GM12878 (cell line): Measurements from ENCODE around the gene KRI1. TPM values are rescaled to one million over a fixed set of nuclear protein-coding genes. Genes with fewer than 3 reads are reported as not detected.

ENCODE experiments used
- ATAC-seq: fragments of 200-7000 bp; cut with Tn5 transposase; 3 replicates; pipeline ENCODE4 v1.9.1; 2020; ENCODE audit warnings: mild to moderate bottlenecking, moderate library complexity
- BruUV-seq: library from RNA; stranded (reverse); fragments of 400-500 nt; replicated peaks from 2 replicates; lab custom pipeline; 2021; lab: Mats Ljungman, UMichigan
- CTCF ChIA-PET: fragments of 300-600 bp; sonication (Branson Sonifier 250); formaldehyde crosslinking; extraction: SDS; loops from one replicate; lab custom pipeline; 2021; ENCODE audit warnings: inconsistent platforms; lab: Yijun Ruan, JAX
- POLR2A ChIA-PET: fragments of 350-600 bp; formaldehyde crosslinking; extraction: SDS; loops from one replicate; lab custom pipeline; 2021; ENCODE audit warnings: inconsistent platforms; lab: Charles Lee
- RAD21 ChIA-PET: fragments of 300-600 bp; sonication (Branson Sonifier 250); formaldehyde crosslinking; loops from one replicate; lab custom pipeline; 2023; ENCODE audit warnings: antibody characterized with exemption; ENCODE audit not compliant: unreplicated experiment; lab: Charles Lee
- SMC1A ChIA-PET: fragments of 300-600 bp; sonication (Branson Sonifier 250); formaldehyde crosslinking; loops from one replicate; lab custom pipeline; 2023; ENCODE audit not compliant: unreplicated experiment, uncharacterized antibody; lab: Charles Lee
- DNase-seq: peaks from one replicate; pipeline ENCODE4 v3.0.0-alpha.2; 2011; ENCODE audit warnings: low read depth, low spot score
- FAIRE-seq: peaks from 3 replicates; lab custom pipeline; 2011; peaks lifted over from hg19 to GRCh38; lab: Jason Lieb, UNC
- H2AFZ ChIP-seq: 2 replicates; pipeline ENCODE4 v1.6.0; 2011; ENCODE audit warnings: low read depth, low read length, control low read depth; ENCODE audit not compliant: control insufficient read depth
- H3K27ac ChIP-seq: 2 replicates; pipeline ENCODE4 v1.5.1; 2011; ENCODE audit warnings: control low read depth; ENCODE audit not compliant: control insufficient read depth, insufficient read depth
- H3K27me3 ChIP-seq, 2 experiments: replicated peaks in 1 of 2; 2 replicates each; pipeline versions ENCODE4 v1.6.0 to v1.6.1; 2011; ENCODE audit warnings: low read length in 1 of 2; ENCODE audit not compliant: control insufficient read depth in 2 of 2, insufficient read depth in 2 of 2
- H3K36me3 ChIP-seq, 2 experiments: 2 replicates each; pipeline ENCODE4 v1.5.1; 2011; ENCODE audit warnings: low read length in 1 of 2; ENCODE audit not compliant: control insufficient read depth in 2 of 2, insufficient read depth in 2 of 2
- H3K4me1 ChIP-seq: 2 replicates; pipeline ENCODE4 v1.6.1; 2011; ENCODE audit warnings: mild to moderate bottlenecking, low read length, moderate library complexity, mixed read lengths; ENCODE audit not compliant: control insufficient read depth, insufficient read depth
- H3K4me2 ChIP-seq: 2 replicates; pipeline ENCODE4 v1.6.0; 2011; ENCODE audit warnings: control low read depth; ENCODE audit not compliant: control insufficient read depth, insufficient read depth
- H3K4me3 ChIP-seq: fragments of 200-600 bp; sonication (generic); 2 replicates; pipeline ENCODE4 v1.5.1; 2016
- H3K79me2 ChIP-seq: 2 replicates; pipeline ENCODE4 v1.6.0; 2011; ENCODE audit warnings: low read length; ENCODE audit not compliant: control insufficient read depth, insufficient read depth
- H3K9ac ChIP-seq: 2 replicates; pipeline ENCODE4 v1.8.0; 2011; ENCODE audit warnings: low read length, control low read depth, mixed read lengths; ENCODE audit not compliant: control insufficient read depth, insufficient read depth
- H3K9me3 ChIP-seq: replicated peaks from 3 replicates; pipeline ENCODE4 v1.5.1; 2011; ENCODE audit warnings: mild to moderate bottlenecking, low read length; ENCODE audit not compliant: control insufficient read depth, insufficient read depth
- H4K20me1 ChIP-seq: 2 replicates; pipeline ENCODE4 v1.6.0; 2011; ENCODE audit not compliant: control insufficient read depth, insufficient read depth
- ETV6 ChIP-seq, 2 experiments: fragments of 450-650 bp in 1 of 2; IDR thresholded peaks in 1 of 2; conservative IDR thresholded peaks in 1 of 2; 2 replicates each; pipeline ENCODE4 v1.6.1; 2014; ENCODE audit warnings: antibody characterized with exemption in 1 of 2, borderline replicate concordance in 1 of 2, low read depth in 1 of 2, mild to moderate bottlenecking in 1 of 2, moderate library complexity in 1 of 2
- KDM1A ChIP-seq: fragments of 200-600 bp; sonication (generic); IDR thresholded peaks from 2 replicates; pipeline ENCODE4 v1.6.1; 2016; ENCODE audit warnings: borderline replicate concordance
- LARP7 ChIP-seq: fragments of 450-650 bp; IDR thresholded peaks from 2 replicates; pipeline ENCODE4 v1.6.1; 2017; ENCODE audit warnings: mild to moderate bottlenecking
- NBN ChIP-seq: fragments of 450-650 bp; IDR thresholded peaks from 2 replicates; pipeline ENCODE4 v1.6.1; 2016
- ZZZ3 ChIP-seq: IDR thresholded peaks from 2 replicates; pipeline ENCODE4 v1.6.1; 2011; ENCODE audit warnings: low read depth; ENCODE audit not compliant: control insufficient read depth, insufficient read length
- WGBS: methylation state at CpG from one replicate; pipeline ENCODE4 v1.1.6; 2016; ENCODE audit warnings: low lambda C conversion rate; ENCODE audit not compliant: insufficient replicate concordance, insufficient coverage; ENCODE audit errors: missing lambda C conversion rate; 5-methylcytosine and 5-hydroxymethylcytosine counted together
- in situ Hi-C: fragments of 300-500 bp; cut with MboI; formaldehyde crosslinking; loops from 9 replicates; pipeline ENCODE4 v1.14.3; 2018; ENCODE audit warnings: mixed read lengths
- intact Hi-C: fragments of 100-400 bp; cut with micrococcal nuclease; formaldehyde crosslinking; loops from one replicate; pipeline ENCODE4 v1.14.2; 2022; ENCODE audit not compliant: unreplicated experiment
- polyA plus RNA-seq, 11 experiments: library from polyadenylated mRNA; depleted of rRNA in 4 of 11; unstranded in 6 of 11; stranded (reverse) in 5 of 11; fragments of >200 nt; fragmentation: Nextera tagmentation in 4 of 11; fragmentation: Illumina TruSeq in 1 of 11; extraction: Ambion mirVana in 4 of 11; extraction: Trizol in 1 of 11; gene quantifications; 1 replicate in 1 of 11; 2 replicates in 10 of 11; pipeline versions ENCODE4 v1.2.1 to v1.2.3, GENCODE V29; 2011 to 2016; ENCODE audit warnings: inconsistent platforms in 2 of 11, missing spikeins in 2 of 11, low read depth in 1 of 11
- total RNA-seq, 4 experiments: library from RNA; depleted of rRNA in 3 of 4; stranded (reverse); fragments of >200 nt in 3 of 4; fragmentation: Illumina TruSeq in 1 of 4; extraction: Trizol in 1 of 4; gene quantifications; 2 replicates each; pipeline versions ENCODE4 v1.2.1 to v1.2.3, GENCODE V29; 2013 to 2021
- TF ChIP-seq, protein P1 (sequence below): fragments of 450-650 bp; IDR thresholded peaks from 2 replicates; pipeline ENCODE4 v1.6.1; 2017; ENCODE audit warnings: antibody characterized with exemption, mild to moderate bottlenecking, moderate library complexity
- TF ChIP-seq, protein P2 (sequence below): fragments of 450-650 bp; IDR thresholded peaks from 2 replicates; pipeline ENCODE4 v1.6.1; 2017; ENCODE audit warnings: mild to moderate bottlenecking

Gene KRI1
- total and polyA plus RNA-seq, 10 of the 15 experiments (the other 5 are each of a cell fraction or from before 2014, with no cell fraction given), result 0.98 to 42.5 (median 24.7) TPM

DNA sequence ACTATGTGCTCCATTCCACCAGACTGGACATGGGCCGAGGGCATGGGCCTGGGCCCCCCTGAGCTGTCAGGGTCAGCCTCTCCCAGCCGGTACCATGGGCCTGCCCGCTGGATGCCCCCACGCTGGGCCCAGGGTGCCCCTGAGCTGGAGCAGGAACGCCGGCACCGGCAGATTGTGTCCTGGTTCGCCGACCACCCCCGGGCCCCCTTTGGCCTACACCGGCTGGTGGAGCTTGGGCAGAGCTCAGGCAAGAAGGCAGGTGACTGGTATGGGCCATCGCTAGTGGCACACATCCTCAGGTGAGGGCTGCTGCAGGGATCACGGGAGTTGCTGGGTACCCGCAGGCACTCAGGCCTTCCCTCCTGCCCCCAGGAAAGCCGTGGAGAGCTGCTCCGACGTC is 19.0 kb downstream of the KRI1 start (continued):
- TF ChIP-seq, protein P1, sequence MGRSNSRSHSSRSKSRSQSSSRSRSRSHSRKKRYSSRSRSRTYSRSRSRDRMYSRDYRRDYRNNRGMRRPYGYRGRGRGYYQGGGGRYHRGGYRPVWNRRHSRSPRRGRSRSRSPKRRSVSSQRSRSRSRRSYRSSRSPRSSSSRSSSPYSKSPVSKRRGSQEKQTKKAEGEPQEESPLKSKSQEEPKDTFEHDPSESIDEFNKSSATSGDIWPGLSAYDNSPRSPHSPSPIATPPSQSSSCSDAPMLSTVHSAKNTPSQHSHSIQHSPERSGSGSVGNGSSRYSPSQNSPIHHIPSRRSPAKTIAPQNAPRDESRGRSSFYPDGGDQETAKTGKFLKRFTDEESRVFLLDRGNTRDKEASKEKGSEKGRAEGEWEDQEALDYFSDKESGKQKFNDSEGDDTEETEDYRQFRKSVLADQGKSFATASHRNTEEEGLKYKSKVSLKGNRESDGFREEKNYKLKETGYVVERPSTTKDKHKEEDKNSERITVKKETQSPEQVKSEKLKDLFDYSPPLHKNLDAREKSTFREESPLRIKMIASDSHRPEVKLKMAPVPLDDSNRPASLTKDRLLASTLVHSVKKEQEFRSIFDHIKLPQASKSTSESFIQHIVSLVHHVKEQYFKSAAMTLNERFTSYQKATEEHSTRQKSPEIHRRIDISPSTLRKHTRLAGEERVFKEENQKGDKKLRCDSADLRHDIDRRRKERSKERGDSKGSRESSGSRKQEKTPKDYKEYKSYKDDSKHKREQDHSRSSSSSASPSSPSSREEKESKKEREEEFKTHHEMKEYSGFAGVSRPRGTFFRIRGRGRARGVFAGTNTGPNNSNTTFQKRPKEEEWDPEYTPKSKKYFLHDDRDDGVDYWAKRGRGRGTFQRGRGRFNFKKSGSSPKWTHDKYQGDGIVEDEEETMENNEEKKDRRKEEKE, result no peak
- TF ChIP-seq LARP7, result no peak
- no peak for TF ChIP-seq ETV6 (conservative IDR thresholded peaks at IDR 0.05 in 1 of 2, IDR thresholded peaks at IDR 0.05 in 1 of 2; ENCODE audit: borderline replicate concordance in 1 of 2, low read depth in 1 of 2)
- no peak for TF ChIP-seq KDM1A
- no peak for TF ChIP-seq NBN

DNA sequence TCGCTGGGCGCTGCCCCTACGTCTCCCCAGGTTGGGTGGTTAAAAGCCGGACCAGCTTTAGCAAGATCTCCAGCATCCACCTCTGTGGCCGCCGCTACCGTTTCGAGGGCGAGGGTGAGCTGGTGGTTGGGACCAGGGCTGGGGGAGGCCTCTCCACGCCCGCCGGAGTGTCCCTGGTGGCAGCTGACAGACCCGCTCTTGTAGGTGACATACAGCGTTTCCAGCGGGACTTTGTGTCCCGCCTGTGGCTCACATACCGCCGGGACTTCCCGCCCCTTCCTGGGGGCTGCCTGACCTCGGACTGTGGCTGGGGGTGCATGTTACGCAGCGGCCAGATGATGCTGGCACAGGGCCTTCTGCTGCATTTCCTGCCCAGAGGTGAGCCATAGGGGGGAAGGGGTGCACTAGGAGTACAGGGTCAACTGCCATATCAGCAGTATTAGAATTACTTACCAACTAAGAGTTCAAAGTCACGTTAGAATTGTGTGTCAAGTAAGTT is 21.0 kb downstream of the KRI1 start:
- Histone ChIP-seq H3K4me2 (peak overlapping the region; percentile 100), H3K9me3 (no peaks in the 10 kb centered on the region), H3K27ac (peak overlapping the region; percentile 83), H4K20me1 (no peaks in the 10 kb centered on the region), H3K27me3 (no peaks in the 10 kb centered on the region), H3K36me3 (peaks cover 3% of the 10 kb centered on the region in 2 experiments; a peak in 3 of 4 replicates), H3K4me3 (peak overlapping the region; percentile 93), H3K79me2 (peaks cover 11% of the 10 kb centered on the region), H3K4me1 (peaks cover 14% of the 10 kb centered on the region), H2AFZ (no peak overlapping the region), H3K9ac (peak overlapping the region; percentile 97)
- ChIA-PET POLR2A (interaction anchor here (0.5 to 2.5 kb wide), 4 partner anchors 10 to 26 kb away, joined by 3 to 7 read pairs (median 6); no protein-coding TSS in a partner anchor), RAD21 (no interaction called here), CTCF (interaction anchor here (1.1 kb wide), 1 partner anchor 99 kb away, joined by 3 read pairs; no protein-coding TSS in a partner anchor), SMC1A (no interaction called here)
- 72% methylated on average over 23 of the region's 23 CpGs for WGBS
- TF ChIP-seq, protein P2, sequence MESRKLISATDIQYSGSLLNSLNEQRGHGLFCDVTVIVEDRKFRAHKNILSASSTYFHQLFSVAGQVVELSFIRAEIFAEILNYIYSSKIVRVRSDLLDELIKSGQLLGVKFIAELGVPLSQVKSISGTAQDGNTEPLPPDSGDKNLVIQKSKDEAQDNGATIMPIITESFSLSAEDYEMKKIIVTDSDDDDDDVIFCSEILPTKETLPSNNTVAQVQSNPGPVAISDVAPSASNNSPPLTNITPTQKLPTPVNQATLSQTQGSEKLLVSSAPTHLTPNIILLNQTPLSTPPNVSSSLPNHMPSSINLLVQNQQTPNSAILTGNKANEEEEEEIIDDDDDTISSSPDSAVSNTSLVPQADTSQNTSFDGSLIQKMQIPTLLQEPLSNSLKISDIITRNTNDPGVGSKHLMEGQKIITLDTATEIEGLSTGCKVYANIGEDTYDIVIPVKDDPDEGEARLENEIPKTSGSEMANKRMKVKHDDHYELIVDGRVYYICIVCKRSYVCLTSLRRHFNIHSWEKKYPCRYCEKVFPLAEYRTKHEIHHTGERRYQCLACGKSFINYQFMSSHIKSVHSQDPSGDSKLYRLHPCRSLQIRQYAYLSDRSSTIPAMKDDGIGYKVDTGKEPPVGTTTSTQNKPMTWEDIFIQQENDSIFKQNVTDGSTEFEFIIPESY, result peak; percentile 37; the same call in 1 of the 2 replicates
- TF ChIP-seq ZZZ3, result no peak
- in situ Hi-C loops, result no loop called here
- intact Hi-C loops, result no loop called here
- TSS peak; percentile 72 for BruUV-seq
- FAIRE-seq (no peak), ATAC-seq (no peak), DNase-seq (no peak)
